HG03521 (cell line): ENCODE data around the gene KRTAP9-4.
"Not testable (repeated sequence)": the region's sequence is repeated elsewhere in the genome, so short reads cannot be mapped to it uniquely, and the experiment has no call there.

ENCODE experiments used
- ATAC-seq: cut with Tn5 transposase; IDR thresholded peaks from one replicate; pipeline ENCODE4 v1.9.1; 2021; ENCODE audit warnings: mild to moderate bottlenecking, moderate library complexity; ENCODE audit not compliant: unreplicated experiment

Gene KRTAP9-4

GRCh38 chr17:41249637-41250240, at the start of gene KRTAP9-4:
Gene KRTAP9-4 (plus strand): TSS chr17:41249687. CDS start chr17:41249721, 34 bp downstream.
- ATAC-seq: not testable (repeated sequence)

- ATAC-seq: no peak
These were observed 37.5 kb upstream of the KRTAP9-4 start for GRCh38 chr17:41211845-41212466.

GRCh38 chr17:41212524-41213169, 36.8 kb upstream of the KRTAP9-4 start:
- no peak for ATAC-seq

GRCh38 chr17:41215681-41216080, 33.8 kb upstream of the KRTAP9-4 start:
- no peak for ATAC-seq

- ATAC-seq: no peak
These were observed 25.7 kb upstream of the KRTAP9-4 start for GRCh38 chr17:41223821-41224220.

- ATAC-seq: no peak
These were observed 23.4 kb upstream of the KRTAP9-4 start for GRCh38 chr17:41226051-41226450.

- not testable (repeated sequence) for ATAC-seq
These were observed 22.8 kb upstream of the KRTAP9-4 start, which contains the start of gene KRTAP9-2 for GRCh38 chr17:41226598-41227095. Gene KRTAP9-2 (plus strand): TSS chr17:41226648. CDS start chr17:41226655, 7 bp downstream.

GRCh38 chr17:41230094-41230493, 19.4 kb upstream of the KRTAP9-4 start:
- ATAC-seq: no peak

GRCh38 chr17:41231731-41232130, 17.8 kb upstream of the KRTAP9-4 start:
- ATAC-seq: no peak

- not testable (repeated sequence) for ATAC-seq
These were observed 16.9 kb upstream of the KRTAP9-4 start, which contains the start of gene KRTAP9-3 for GRCh38 chr17:41232399-41233105. Gene KRTAP9-3 (plus strand): TSS chr17:41232449. CDS start chr17:41232502, 53 bp downstream.

GRCh38 chr17:41237116-41237515, 12.4 kb upstream of the KRTAP9-4 start:
- not testable (repeated sequence) for ATAC-seq

- not testable (repeated sequence) for ATAC-seq
These were observed 11.5 kb upstream of the KRTAP9-4 start, which contains the start of gene KRTAP9-8 for GRCh38 chr17:41237949-41238437. Gene KRTAP9-8 (plus strand): TSS chr17:41237999. CDS start chr17:41238052, 53 bp downstream.

GRCh38 chr17:41246995-41247787, 2.3 kb upstream of the KRTAP9-4 start:
- ATAC-seq: not testable (repeated sequence)

- no peak for ATAC-seq
These were observed 1.8 kb downstream of the KRTAP9-4 start for GRCh38 chr17:41251261-41251660.

GRCh38 chr17:41254861-41255260, 5.4 kb downstream of the KRTAP9-4 start:
- ATAC-seq: no peak

- not testable (repeated sequence) for ATAC-seq
These were observed 6.1 kb downstream of the KRTAP9-4 start, which contains the start of gene KRTAP9-9 for GRCh38 chr17:41255381-41256290. Gene KRTAP9-9 (plus strand): TSS chr17:41255384.

- ATAC-seq: no peak
These were observed 6.8 kb downstream of the KRTAP9-4 start for GRCh38 chr17:41256291-41256685.

GRCh38 chr17:41258406-41258805, 8.9 kb downstream of the KRTAP9-4 start:
- no peak for ATAC-seq

- no peak for ATAC-seq
These were observed 13.7 kb downstream of the KRTAP9-4 start for GRCh38 chr17:41263212-41263611.
